HepG2 (cell line): ENCODE measurements around the gene PJA2. TPM values are rescaled to one million over a fixed set of nuclear protein-coding genes. Genes with fewer than 3 reads are reported as not detected.

Experiments used
- ATAC-seq: fragments of 200-7000 bp; cut with Tn5 transposase; 3 replicates; pipeline ENCODE4 v1.9.1; 2020; ENCODE audit warnings: mild to moderate bottlenecking, moderate library complexity
- BruUV-seq: library from RNA; stranded (reverse); fragments of 400-500 nt; replicated peaks from 2 replicates; lab custom pipeline; 2021; lab: Mats Ljungman, UMichigan
- CTCF ChIA-PET: fragments of 300-600 bp; formaldehyde crosslinking; extraction: SDS; loops from one replicate; lab custom pipeline; 2021; ENCODE audit warnings: low total read pairs, inconsistent platforms, low intra/inter-chr PET ratio; lab: Yijun Ruan, JAX
- POLR2A ChIA-PET: fragments of 350-600 bp; sonication (Branson Sonifier 250); formaldehyde crosslinking; loops from one replicate; lab custom pipeline; 2020; ENCODE audit warnings: antibody characterized with exemption, inconsistent platforms; lab: Yijun Ruan, JAX
- DNase-seq: peaks from one replicate; pipeline ENCODE4 v3.0.0-alpha.2; 2015; ENCODE audit warnings: low spot score
- FAIRE-seq: peaks from 3 replicates; lab custom pipeline; 2011; peaks lifted over from hg19 to GRCh38; lab: Jason Lieb, UNC
- H2AFZ ChIP-seq: one replicate; pipeline ENCODE4 v1.6.1; 2011; ENCODE audit warnings: low read length, inconsistent platforms
- H3K27ac ChIP-seq: fragments of 300-600 bp; 3 replicates; pipeline ENCODE4 v1.8.0; 2011; ENCODE audit warnings: mixed run types, mild to moderate bottlenecking, mixed read lengths, low read length, inconsistent platforms; ENCODE audit not compliant: insufficient read depth; ENCODE audit errors: extremely low read length
- H3K27me3 ChIP-seq, 2 experiments: fragments of 200-600 bp in 1 of 2; 2 replicates in 1 of 2; 3 replicates in 1 of 2; pipeline versions ENCODE4 v1.6.0 to v1.8.0; 2011; ENCODE audit warnings: low read length in 2 of 2, mild to moderate bottlenecking in 2 of 2, moderate library complexity in 2 of 2, inconsistent platforms in 1 of 2; ENCODE audit not compliant: insufficient read depth in 2 of 2, control insufficient read depth in 1 of 2
- H3K36me3 ChIP-seq, 2 experiments: fragments of 200-600 bp in 1 of 2; replicated peaks in 1 of 2; 2 replicates in 1 of 2; 3 replicates in 1 of 2; pipeline versions ENCODE4 v1.5.1 to v1.8.0; 2011; ENCODE audit warnings: low read length in 2 of 2, inconsistent platforms in 1 of 2; ENCODE audit not compliant: insufficient read depth in 2 of 2, control insufficient read depth in 1 of 2
- H3K4me1 ChIP-seq: 2 replicates; pipeline ENCODE4 v1.5.1; 2012; ENCODE audit warnings: low read length, inconsistent platforms; ENCODE audit not compliant: insufficient read depth
- H3K4me2 ChIP-seq: 2 replicates; pipeline ENCODE4 v1.6.0; 2011; ENCODE audit warnings: low read depth, low read length, inconsistent platforms
- H3K4me3 ChIP-seq, 3 experiments: fragments of 200-600 bp in 1 of 3; sonication (generic), shearing (Covaris generic) in 1 of 3; replicated peaks in 1 of 3; 2 replicates each; pipeline ENCODE4 v1.5.1; 2011 to 2016; ENCODE audit warnings: low read length in 3 of 3, inconsistent platforms in 2 of 3, low read depth in 2 of 3, mild to moderate bottlenecking in 2 of 3, control low read depth in 1 of 3, mixed read lengths in 1 of 3; ENCODE audit not compliant: insufficient read depth in 1 of 3
- H3K79me2 ChIP-seq: one replicate; pipeline ENCODE4 v1.6.1; 2011; ENCODE audit warnings: low read length, inconsistent platforms; ENCODE audit not compliant: insufficient read depth
- H3K9ac ChIP-seq: 2 replicates; pipeline ENCODE4 v1.6.0; 2011; ENCODE audit warnings: mild to moderate bottlenecking, low read depth, low read length, inconsistent platforms; ENCODE audit not compliant: insufficient read depth
- H3K9me3 ChIP-seq: 2 replicates; pipeline ENCODE4 v1.5.1; 2012; ENCODE audit warnings: mild to moderate bottlenecking, low read length
- H4K20me1 ChIP-seq: 2 replicates; pipeline ENCODE4 v1.6.0; 2011; ENCODE audit warnings: inconsistent platforms, mild to moderate bottlenecking, low read length, moderate library complexity; ENCODE audit not compliant: insufficient read depth
- ATF1 ChIP-seq: IDR thresholded peaks from 2 replicates; pipeline ENCODE4 v1.6.1; 2016; ENCODE audit warnings: mild to moderate bottlenecking, control low read depth
- BRF2 ChIP-seq: sonication (generic); formaldehyde crosslinking; IDR thresholded peaks from 2 replicates; pipeline ENCODE4 v1.8.1; 2022; ENCODE audit warnings: mild to moderate bottlenecking, missing genetic modification reagents
- CBX5 ChIP-seq: sonication (generic); formaldehyde crosslinking; IDR thresholded peaks from 2 replicates; pipeline ENCODE4 v1.4.0; 2020; ENCODE audit warnings: missing genetic modification reagents, borderline replicate concordance
- CCAR2 ChIP-seq: fragments of 200-400 bp; formaldehyde crosslinking; optimal IDR thresholded peaks from 2 replicates; pipeline ENCODE3; 2018; ENCODE audit warnings: low read depth, mild to moderate bottlenecking, low read length, moderate library complexity
- ESRRA ChIP-seq: sonication (generic); formaldehyde crosslinking; IDR thresholded peaks from 2 replicates; pipeline ENCODE4 v1.5.1; 2020; ENCODE audit warnings: mild to moderate bottlenecking, low read depth, missing genetic modification reagents
- FOXO4 ChIP-seq: sonication (generic); formaldehyde crosslinking; conservative IDR thresholded peaks from 2 replicates; pipeline ENCODE4 v1.8.1; 2023; ENCODE audit warnings: missing genetic modification reagents
- GATA4 ChIP-seq: sonication (generic); IDR thresholded peaks from 2 replicates; pipeline ENCODE4 v1.6.1; 2016; ENCODE audit warnings: antibody characterized with exemption, low read depth, borderline replicate concordance
- GLI4 ChIP-seq: sonication (generic); formaldehyde crosslinking; IDR thresholded peaks from 2 replicates; pipeline ENCODE4 v1.5.1; 2020; ENCODE audit warnings: missing genetic modification reagents, mild to moderate bottlenecking, moderate library complexity, borderline replicate concordance
- LBX2 ChIP-seq: sonication (generic); formaldehyde crosslinking; IDR thresholded peaks from 2 replicates; pipeline ENCODE4 v1.5.0; 2020; ENCODE audit warnings: missing genetic modification reagents, mild to moderate bottlenecking, borderline replicate concordance
- NCOA2 ChIP-seq: sonication (generic); formaldehyde crosslinking; IDR thresholded peaks from 2 replicates; pipeline ENCODE4 v1.8.0; 2022; ENCODE audit warnings: inconsistent platforms
- NFATC3 ChIP-seq: sonication (generic); formaldehyde crosslinking; IDR thresholded peaks from 2 replicates; pipeline ENCODE4 v1.5.1; 2020; ENCODE audit warnings: mild to moderate bottlenecking, missing genetic modification reagents
- SSRP1 ChIP-seq: IDR thresholded peaks from 2 replicates; pipeline ENCODE4 v1.6.1; 2016; ENCODE audit warnings: control low read depth
- THYN1 ChIP-seq: sonication (generic); formaldehyde crosslinking; IDR thresholded peaks from 2 replicates; pipeline ENCODE4 v1.8.1; 2023; ENCODE audit warnings: low read depth, mild to moderate bottlenecking, moderate library complexity, missing genetic modification reagents, borderline replicate concordance
- ZFP82 ChIP-seq: sonication (generic); formaldehyde crosslinking; IDR thresholded peaks from 2 replicates; pipeline ENCODE4 v1.5.1; 2020; ENCODE audit warnings: mild to moderate bottlenecking, missing genetic modification reagents, borderline replicate concordance
- ZNF18 ChIP-seq: sonication (generic); formaldehyde crosslinking; IDR thresholded peaks from 2 replicates; pipeline ENCODE4 v1.8.0; 2022; ENCODE audit warnings: mild to moderate bottlenecking, missing genetic modification reagents; ENCODE audit not compliant: insufficient replicate concordance
- ZNF367 ChIP-seq: sonication (generic); formaldehyde crosslinking; IDR thresholded peaks from 2 replicates; pipeline ENCODE4 v1.4.0; 2020; ENCODE audit warnings: missing genetic modification reagents, borderline replicate concordance
- ZNF552 ChIP-seq: sonication (generic); formaldehyde crosslinking; IDR thresholded peaks from 2 replicates; pipeline ENCODE4 v1.9.0; 2022; ENCODE audit warnings: missing genetic modification reagents, mild to moderate bottlenecking, borderline replicate concordance
- ZNF589 ChIP-seq: sonication (generic); formaldehyde crosslinking; conservative IDR thresholded peaks from 2 replicates; pipeline ENCODE4 v1.8.0; 2022; ENCODE audit warnings: mild to moderate bottlenecking, moderate library complexity, missing genetic modification reagents
- ZNF792 ChIP-seq: IDR thresholded peaks from 2 replicates; pipeline ENCODE4 v1.6.1; 2016
- WGBS: methylation state at CpG from one replicate; pipeline ENCODE4 v1.1.6; 2017; ENCODE audit warnings: low lambda C conversion rate; 5-methylcytosine and 5-hydroxymethylcytosine counted together
- in situ Hi-C: cut with HindIII; loops from 2 replicates; pipeline ENCODE4 v1.10.0; 2017; ENCODE audit warnings: low pct_unique_long_range_greater_than_20kb; ENCODE audit not compliant: extremely low pct_ligation_motif_present
- intact Hi-C: fragments of 100-400 bp; cut with micrococcal nuclease; formaldehyde crosslinking; loops from one replicate; pipeline ENCODE4 v1.10.0; 2022; ENCODE audit not compliant: unreplicated experiment
- polyA plus RNA-seq, 8 experiments: library from polyadenylated mRNA; depleted of rRNA in 3 of 8; stranded (reverse) in 7 of 8; unstranded in 1 of 8; fragments of >200 nt; fragmentation: Illumina TruSeq in 4 of 8; extraction: Trizol in 4 of 8; gene quantifications; 2 replicates each; pipeline versions ENCODE4 v1.2.1 to v1.2.3, GENCODE V29; 2011 to 2016; ENCODE audit warnings: low read depth in 4 of 8, missing spikeins in 1 of 8, mixed read lengths in 1 of 8; ENCODE audit not compliant: insufficient read depth in 1 of 8
- total RNA-seq, 5 experiments: library from RNA; depleted of rRNA; stranded (reverse); fragments of >200 nt; fragmentation: Illumina TruSeq; extraction: Trizol; gene quantifications; 2 replicates each; pipeline ENCODE4 v1.2.3, GENCODE V29; 2016; ENCODE audit warnings: low read depth in 1 of 5

The PJA2 gene
- total and polyA plus RNA-seq, 2 of the 13 experiments (the other 11 are each of a cell fraction or from before 2014, with no cell fraction given) = 39.4 to 41.4 TPM

GRCh38 chr5:109347252-109347888, 62.4 kb downstream of the PJA2 start (continued):
- TF ChIP-seq CCAR2 = no peak
- TF ChIP-seq NCOA2 (CRISPR knock-in tag) = no peak
- no peak for TF ChIP-seq FOXO4
- no peak for TF ChIP-seq ZNF589 (CRISPR knock-in tag)

- no peaks in the 10 kb centered on the region for H3K9me3 ChIP-seq
- ChIA-PET POLR2A (interaction anchor here (0.7 kb wide), 1 partner anchor 498 kb away, joined by 3 read pairs; no protein-coding TSS in a partner anchor), CTCF (no interaction called here)
- no peaks in the 10 kb centered on the region for H3K27me3 ChIP-seq
- no peak overlapping the region for H3K27ac ChIP-seq
- H3K9ac ChIP-seq = no peak overlapping the region
- BruUV-seq = no TSS peak
- no peak overlapping the region for H3K4me3 ChIP-seq
- no peak overlapping the region for H3K4me2 ChIP-seq
- no peaks in the 10 kb centered on the region for H3K4me1 ChIP-seq
- H3K79me2 ChIP-seq = no peaks in the 10 kb centered on the region
- no peak overlapping the region for H2AFZ ChIP-seq
- ATAC-seq = no peak
- 100% methylated on average over 2 of the region's 2 CpGs for WGBS
- H3K36me3 ChIP-seq = peaks cover 6 to 53% of the 10 kb centered on the region in 2 experiments
- in situ Hi-C loops = no loop called here
- FAIRE-seq = no peak
- DNase-seq = no peak
- H4K20me1 ChIP-seq = peaks cover 3% of the 10 kb centered on the region; the same call in 1 of the 2 replicates
- intact Hi-C loops = no loop called here
- TF ChIP-seq ATF1 (CRISPR knock-in tag) = no peak
- TF ChIP-seq LBX2 = no peak
- TF ChIP-seq ZNF552 (CRISPR knock-in tag) = no peak
- TF ChIP-seq ESRRA (CRISPR knock-in tag) = no peak
- no peak for TF ChIP-seq ZNF367
- no peak for TF ChIP-seq BRF2
- TF ChIP-seq GATA4 = no peak
- TF ChIP-seq ZNF18 (CRISPR knock-in tag) = no peak
- TF ChIP-seq SSRP1 (CRISPR knock-in tag) = no peak
- no peak for TF ChIP-seq THYN1
- TF ChIP-seq ZNF792 (CRISPR knock-in tag) = no peak
- TF ChIP-seq NFATC3 (CRISPR knock-in tag) = no peak
- no peak for TF ChIP-seq ZFP82 (CRISPR knock-in tag)
- no peak for TF ChIP-seq GLI4
- no peak for TF ChIP-seq CBX5 (CRISPR knock-in tag)
Observed at GRCh38 chr5:109345699-109346098, 64.1 kb downstream of the PJA2 start.
